ENCODE data around the gene TSPAN9. TPM values are rescaled to one million over a fixed set of nuclear protein-coding genes. Genes with fewer than 3 reads are reported as not detected.

Gene TSPAN9
- total and polyA plus RNA-seq, 2 of the 4 experiments (the other 2 are of a cell fraction) = 17.7 to 39.1 TPM

GRCh38 chr12:3119756-3120601 is 42.8 kb downstream of the TSPAN9 start:
- Histone ChIP-seq H4K20me1 (ENCODE audit: insufficient read depth, low read length) (peaks cover 19% of the 10 kb centered on the region; the same call in 1 of the 2 replicates), H2BK5ac (ENCODE audit: low read depth, low read length, poor library complexity, severe bottlenecking) (peak overlapping the region; percentile 11), H3K4me2 (ENCODE audit: low read depth, low read length) (no peak overlapping the region), H2BK120ac (ENCODE audit: low read depth, low read length) (no peak overlapping the region), H3K9ac (ENCODE audit: low read depth, low read length) (no peak overlapping the region), H3K4me1 (ENCODE audit: control insufficient read depth, insufficient read depth, low read length) (peaks cover 31% of the 10 kb centered on the region), H3K79me1 (ENCODE audit: low read depth in 1 of 2, low read length in 2 of 2) (peaks cover 5 to 33% of the 10 kb centered on the region in 2 experiments; a peak in 3 of 4 replicates), H4K8ac (ENCODE audit: low read depth in 2 of 2, low read length in 2 of 2) (no peak overlapping the region), H2BK15ac (ENCODE audit: low read depth, low read length) (peak overlapping the region; percentile 41; the same call in 1 of the 3 replicates), H3K14ac (replicated peaks; ENCODE audit: low read depth, low read length) (no peak overlapping the region), H2AK5ac (ENCODE audit: low read depth, low read length) (peak overlapping the region; percentile 75), H3K36me3 (ENCODE audit: control insufficient read depth, insufficient read depth, low read length) (no peaks in the 10 kb centered on the region), H3K18ac (ENCODE audit: low read depth, low read length) (no peak overlapping the region), H2BK20ac (ENCODE audit: low read depth, low read length) (no peak overlapping the region), H3K9me3 (ENCODE audit: control insufficient read depth, insufficient read depth, low read length) (no peaks in the 10 kb centered on the region), H3K27ac (ENCODE audit: insufficient read depth, low read length) (no peak overlapping the region), H3K4me3 (ENCODE audit: insufficient read depth, low read depth, low read length) (no peak overlapping the region), H3K4ac (ENCODE audit: low read depth, low read length) (peak overlapping the region; percentile 39), H3K56ac (ENCODE audit: extremely low read depth, insufficient read depth, low read length) (no peak overlapping the region), H2AK9ac (replicated peaks; ENCODE audit: low read depth, low read length, poor library complexity) (peak overlapping the region; percentile 18), H3K9me1 (ENCODE audit: insufficient read depth, low read length) (peaks cover 21% of the 10 kb centered on the region), H3K23ac (ENCODE audit: low read depth, low read length) (no peak overlapping the region), H2AFZ (replicated peaks; ENCODE audit: low read length, poor library complexity) (no peak overlapping the region), H3K27me3 (ENCODE audit: control insufficient read depth, insufficient read depth, low read length) (no peaks in the 10 kb centered on the region), H4K5ac (ENCODE audit: low read depth, low read length) (no peak overlapping the region), H4K91ac (ENCODE audit: insufficient read depth, low read depth, low read length) (0 out of 2 replicates have a peak overlapping the region, but pooled peaks have one; percentile 25)
- TF ChIP-seq CHD1 (IDR thresholded peaks at IDR 0.05; ENCODE audit: low read depth, low read length) (no peak), MAFK (IDR thresholded peaks at IDR 0.05; ENCODE audit: low read depth, low read length) (no peak), CTCF (conservative IDR thresholded peaks at IDR 0.05; ENCODE audit: low read depth, low read length) (no peak), FOS (IDR thresholded peaks at IDR 0.05; ENCODE audit: low read depth, low read length) (no peak), USF2 (IDR thresholded peaks at IDR 0.05; ENCODE audit: low read depth, low read length) (no peak), NFE2L2 (IDR thresholded peaks at IDR 0.05; ENCODE audit: low read depth, low read length) (no peak)
- WGBS, 2 experiments (ENCODE audit: extremely low coverage in 2 of 2, insufficient read length in 1 of 2) = 84% methylated on average over 10 of the region's 17 CpGs; no CpG with 5 or more reads in 1 of the 2 experiments
- ChIA-PET POLR2A (ENCODE audit: unreplicated experiment) (no interaction called here), CTCF (no interaction called here)
- BruUV-seq (replicated peaks) = no TSS peak
- dilution Hi-C loops (cut with HindIII; ENCODE audit: low sequenced_read_pairs, unreplicated experiment) = no loop called here
- in situ Hi-C loops (cut with MboI; ENCODE audit: low sequenced_read_pairs) = no loop called here
- ATAC-seq (ENCODE audit: low read depth) = no peak
- DNase-seq = peak; percentile 6
- intact Hi-C loops (cut with micrococcal nuclease) = loop anchor here (5.0 kb wide), 1 partner anchor 43 kb away; the partner anchor contains the start of gene TSPAN9
